ENCODE measurements around the gene COLEC12.

The COLEC12 gene

DNA sequence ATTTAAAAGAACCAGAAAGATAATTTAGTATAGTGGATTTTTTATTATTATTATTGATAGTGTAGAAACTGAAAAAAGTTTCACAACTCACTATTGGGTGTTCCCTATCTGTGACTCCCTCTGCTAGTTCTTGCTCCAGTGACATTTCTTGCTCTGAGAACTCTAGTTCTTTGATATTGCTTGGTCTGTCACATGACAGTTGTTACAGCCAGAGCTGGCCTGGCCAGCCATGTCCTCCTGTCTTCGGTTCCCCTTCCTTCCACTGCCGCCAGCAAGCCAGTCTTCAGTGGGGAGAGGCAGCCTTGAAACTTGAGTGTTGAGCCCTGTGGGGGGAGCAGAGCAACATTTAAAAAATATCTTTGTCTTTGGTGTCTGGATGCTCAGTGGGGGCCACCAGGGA lies 225.0 kb downstream of the COLEC12 start:
- ChIA-PET CTCF (no interaction called here), POLR2A (no interaction called here)
- H3K27ac ChIP-seq (ENCODE audit: extremely low read depth, low read depth, low read length): no peak overlapping the region
- H3K4me3 ChIP-seq (ENCODE audit: low read depth, low read length): no peak overlapping the region
- no peak for TF ChIP-seq ZNF677 (tag by site-specific recombination; IDR thresholded peaks at IDR 0.05)
- TF ChIP-seq ZNF416 (tag by site-specific recombination; IDR thresholded peaks at IDR 0.05): no peak
- TF ChIP-seq, protein P1, sequence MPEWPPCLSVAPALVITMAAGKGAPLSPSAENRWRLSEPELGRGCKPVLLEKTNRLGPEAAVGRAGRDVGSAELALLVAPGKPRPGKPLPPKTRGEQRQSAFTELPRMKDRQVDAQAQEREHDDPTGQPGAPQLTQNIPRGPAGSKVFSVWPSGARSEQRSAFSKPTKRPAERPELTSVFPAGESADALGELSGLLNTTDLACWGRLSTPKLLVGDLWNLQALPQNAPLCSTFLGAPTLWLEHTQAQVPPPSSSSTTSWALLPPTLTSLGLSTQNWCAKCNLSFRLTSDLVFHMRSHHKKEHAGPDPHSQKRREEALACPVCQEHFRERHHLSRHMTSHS (tag by site-specific recombination; IDR thresholded peaks at IDR 0.05): no peak
- TF ChIP-seq SALL2 (tag by site-specific recombination; IDR thresholded peaks at IDR 0.05; ENCODE audit: borderline replicate concordance): no peak
- TF ChIP-seq, protein P2, sequence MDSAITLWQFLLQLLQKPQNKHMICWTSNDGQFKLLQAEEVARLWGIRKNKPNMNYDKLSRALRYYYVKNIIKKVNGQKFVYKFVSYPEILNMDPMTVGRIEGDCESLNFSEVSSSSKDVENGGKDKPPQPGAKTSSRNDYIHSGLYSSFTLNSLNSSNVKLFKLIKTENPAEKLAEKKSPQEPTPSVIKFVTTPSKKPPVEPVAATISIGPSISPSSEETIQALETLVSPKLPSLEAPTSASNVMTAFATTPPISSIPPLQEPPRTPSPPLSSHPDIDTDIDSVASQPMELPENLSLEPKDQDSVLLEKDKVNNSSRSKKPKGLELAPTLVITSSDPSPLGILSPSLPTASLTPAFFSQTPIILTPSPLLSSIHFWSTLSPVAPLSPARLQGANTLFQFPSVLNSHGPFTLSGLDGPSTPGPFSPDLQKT (IDR thresholded peaks at IDR 0.05; ENCODE audit: borderline replicate concordance, low read depth, low read length): no peak
- TF ChIP-seq ZNF2 (tag by site-specific recombination; IDR thresholded peaks at IDR 0.05): no peak
- no peak for TF ChIP-seq ZNF214 (tag by site-specific recombination; IDR thresholded peaks at IDR 0.05; ENCODE audit: borderline replicate concordance)
- TF ChIP-seq MYNN (tag by site-specific recombination; IDR thresholded peaks at IDR 0.05; ENCODE audit: borderline replicate concordance): no peak
- no peak for TF ChIP-seq FEZF1 (tag by site-specific recombination; IDR thresholded peaks at IDR 0.05)
- no peak for TF ChIP-seq ZNF366 (tag by site-specific recombination; conservative IDR thresholded peaks at IDR 0.05)
- TF ChIP-seq, protein P3, sequence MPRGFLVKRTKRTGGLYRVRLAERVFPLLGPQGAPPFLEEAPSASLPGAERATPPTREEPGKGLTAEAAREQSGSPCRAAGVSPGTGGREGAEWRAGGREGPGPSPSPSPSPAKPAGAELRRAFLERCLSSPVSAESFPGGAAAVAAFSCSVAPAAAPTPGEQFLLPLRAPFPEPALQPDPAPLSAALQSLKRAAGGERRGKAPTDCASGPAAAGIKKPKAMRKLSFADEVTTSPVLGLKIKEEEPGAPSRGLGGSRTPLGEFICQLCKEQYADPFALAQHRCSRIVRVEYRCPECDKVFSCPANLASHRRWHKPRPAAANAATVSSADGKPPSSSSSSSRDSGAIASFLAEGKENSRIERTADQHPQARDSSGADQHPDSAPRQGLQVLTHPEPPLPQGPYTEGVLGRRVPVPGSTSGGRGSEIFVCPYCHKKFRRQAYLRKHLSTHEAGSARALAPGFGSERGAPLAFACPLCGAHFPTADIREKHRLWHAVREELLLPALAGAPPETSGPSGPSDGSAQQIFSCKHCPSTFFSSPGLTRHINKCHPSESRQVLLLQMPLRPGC (tag by site-specific recombination; IDR thresholded peaks at IDR 0.05): no peak
- TF ChIP-seq KLF16 (tag by site-specific recombination; IDR thresholded peaks at IDR 0.05): no peak
- TF ChIP-seq, protein P4, sequence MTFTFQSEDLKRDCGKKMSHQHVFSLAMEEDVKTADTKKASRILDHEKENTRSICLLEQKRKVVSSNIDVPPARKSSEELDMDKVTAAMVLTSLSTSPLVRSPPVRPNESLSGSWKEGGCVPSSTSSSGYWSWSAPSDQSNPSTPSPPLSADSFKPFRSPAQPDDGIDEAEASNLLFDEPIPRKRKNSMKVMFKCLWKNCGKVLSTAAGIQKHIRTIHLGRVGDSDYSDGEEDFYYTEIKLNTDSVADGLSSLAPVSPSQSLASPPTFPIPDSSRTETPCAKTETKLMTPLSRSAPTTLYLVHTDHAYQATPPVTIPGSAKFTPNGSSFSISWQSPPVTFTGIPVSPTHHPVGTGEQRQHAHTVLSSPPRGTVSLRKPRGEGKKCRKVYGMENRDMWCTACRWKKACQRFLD (tag by site-specific recombination; IDR thresholded peaks at IDR 0.05): no peak
- no peak for TF ChIP-seq ZNF223 (tag by site-specific recombination; IDR thresholded peaks at IDR 0.05)
- TF ChIP-seq, protein P5, sequence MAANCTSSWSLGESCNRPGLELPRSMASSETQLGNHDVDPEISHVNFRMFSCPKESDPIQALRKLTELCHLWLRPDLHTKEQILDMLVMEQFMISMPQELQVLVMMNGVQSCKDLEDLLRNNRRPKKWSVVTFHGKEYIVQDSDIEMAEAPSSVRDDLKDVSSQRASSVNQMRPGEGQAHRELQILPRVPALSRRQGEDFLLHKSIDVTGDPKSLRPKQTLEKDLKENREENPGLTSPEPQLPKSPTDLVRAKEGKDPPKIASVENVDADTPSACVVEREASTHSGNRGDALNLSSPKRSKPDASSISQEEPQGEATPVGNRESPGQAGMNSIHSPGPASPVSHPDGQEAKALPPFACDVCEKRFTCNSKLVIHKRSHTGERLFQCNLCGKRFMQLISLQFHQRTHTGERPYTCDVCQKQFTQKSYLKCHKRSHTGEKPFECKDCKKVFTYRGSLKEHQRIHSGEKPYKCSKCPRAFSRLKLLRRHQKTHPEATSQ (tag by site-specific recombination; IDR thresholded peaks at IDR 0.05): no peak
- TF ChIP-seq, protein P6, sequence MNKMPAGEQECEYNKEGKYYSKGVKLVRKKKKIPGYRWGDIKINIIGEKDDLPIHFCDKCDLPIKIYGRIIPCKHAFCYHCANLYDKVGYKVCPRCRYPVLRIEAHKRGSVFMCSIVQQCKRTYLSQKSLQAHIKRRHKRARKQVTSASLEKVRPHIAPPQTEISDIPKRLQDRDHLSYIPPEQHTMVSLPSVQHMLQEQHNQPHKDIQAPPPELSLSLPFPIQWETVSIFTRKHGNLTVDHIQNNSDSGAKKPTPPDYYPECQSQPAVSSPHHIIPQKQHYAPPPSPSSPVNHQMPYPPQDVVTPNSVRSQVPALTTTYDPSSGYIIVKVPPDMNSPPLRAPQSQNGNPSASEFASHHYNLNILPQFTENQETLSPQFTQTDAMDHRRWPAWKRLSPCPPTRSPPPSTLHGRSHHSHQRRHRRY (tag by site-specific recombination; IDR thresholded peaks at IDR 0.05): no peak
- no peak for TF ChIP-seq ZNF777 (tag by site-specific recombination; IDR thresholded peaks at IDR 0.05; ENCODE audit: borderline replicate concordance)
- TF ChIP-seq, protein P7, sequence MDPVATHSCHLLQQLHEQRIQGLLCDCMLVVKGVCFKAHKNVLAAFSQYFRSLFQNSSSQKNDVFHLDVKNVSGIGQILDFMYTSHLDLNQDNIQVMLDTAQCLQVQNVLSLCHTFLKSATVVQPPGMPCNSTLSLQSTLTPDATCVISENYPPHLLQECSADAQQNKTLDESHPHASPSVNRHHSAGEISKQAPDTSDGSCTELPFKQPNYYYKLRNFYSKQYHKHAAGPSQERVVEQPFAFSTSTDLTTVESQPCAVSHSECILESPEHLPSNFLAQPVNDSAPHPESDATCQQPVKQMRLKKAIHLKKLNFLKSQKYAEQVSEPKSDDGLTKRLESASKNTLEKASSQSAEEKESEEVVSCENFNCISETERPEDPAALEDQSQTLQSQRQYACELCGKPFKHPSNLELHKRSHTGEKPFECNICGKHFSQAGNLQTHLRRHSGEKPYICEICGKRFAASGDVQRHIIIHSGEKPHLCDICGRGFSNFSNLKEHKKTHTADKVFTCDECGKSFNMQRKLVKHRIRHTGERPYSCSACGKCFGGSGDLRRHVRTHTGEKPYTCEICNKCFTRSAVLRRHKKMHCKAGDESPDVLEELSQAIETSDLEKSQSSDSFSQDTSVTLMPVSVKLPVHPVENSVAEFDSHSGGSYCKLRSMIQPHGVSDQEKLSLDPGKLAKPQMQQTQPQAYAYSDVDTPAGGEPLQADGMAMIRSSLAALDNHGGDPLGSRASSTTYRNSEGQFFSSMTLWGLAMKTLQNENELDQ (tag by site-specific recombination; IDR thresholded peaks at IDR 0.05; ENCODE audit: low read depth): no peak
- H3K36me3 ChIP-seq (ENCODE audit: control insufficient read depth in 2 of 2, insufficient read depth in 1 of 2, low read length in 2 of 2): peaks cover 0 to 3% of the 10 kb centered on the region in 2 experiments; a peak in 1 of 3 replicates
- no peaks in the 10 kb centered on the region; the same call in 1 of the 2 replicates for H3K9me3 ChIP-seq (ENCODE audit: control insufficient read depth, insufficient read depth, low read depth, low read length)
- H3K4me1 ChIP-seq (ENCODE audit: control insufficient read depth, insufficient read depth, low read length): no peaks in the 10 kb centered on the region

Data from HEK293 (cell line).